ENCODE measurements around the gene SNX19.
A peak's percentile ranks its signal among the peaks of the same experiment; 100 is the strongest.

SNX19 gene

GRCh38 chr11:130911306-130911705, 5.0 kb downstream of the SNX19 start:
- ATAC-seq: no peak
- TF ChIP-seq ZFP30 (CRISPR knock-in tag; IDR thresholded peaks at IDR 0.05) (no peak), CREB5 (CRISPR knock-in tag; IDR thresholded peaks at IDR 0.05; ENCODE audit: low read depth) (no peak), GLIS3 (CRISPR knock-in tag; IDR thresholded peaks at IDR 0.05) (no peak), OSR1 (CRISPR knock-in tag; IDR thresholded peaks at IDR 0.05) (no peak)

GRCh38 chr11:130909650-130910049, 6.6 kb downstream of the SNX19 start:
- no peak; the same call in 2 of the 3 replicates for ATAC-seq
- TF ChIP-seq ZNF8 (CRISPR knock-in tag; IDR thresholded peaks at IDR 0.05) (no peak), TOX (CRISPR knock-in tag; IDR thresholded peaks at IDR 0.05; ENCODE audit: borderline replicate concordance) (no peak)

GRCh38 chr11:130908770-130909625, 7.3 kb downstream of the SNX19 start:
- TF ChIP-seq PPARA (CRISPR knock-in tag; IDR thresholded peaks at IDR 0.05; ENCODE audit: borderline replicate concordance): no peak
- TF ChIP-seq ZFP3 (CRISPR knock-in tag; IDR thresholded peaks at IDR 0.05): no peak
- TF ChIP-seq CSDC2 (CRISPR knock-in tag; IDR thresholded peaks at IDR 0.05): no peak
- TF ChIP-seq ISL1 (CRISPR knock-in tag; IDR thresholded peaks at IDR 0.05): no peak
- TF ChIP-seq ESRRG (CRISPR knock-in tag; IDR thresholded peaks at IDR 0.05): no peak
- ATAC-seq: peak; percentile 96

- ATAC-seq: no peak
- no peak for TF ChIP-seq TOX (CRISPR knock-in tag; IDR thresholded peaks at IDR 0.05; ENCODE audit: borderline replicate concordance)
- no peak for TF ChIP-seq ZNF70 (CRISPR knock-in tag; IDR thresholded peaks at IDR 0.05)
- no peak for TF ChIP-seq OSR1 (CRISPR knock-in tag; IDR thresholded peaks at IDR 0.05)
- no peak for TF ChIP-seq CSDC2 (CRISPR knock-in tag; IDR thresholded peaks at IDR 0.05)
- TF ChIP-seq ZC3H10 (CRISPR knock-in tag; IDR thresholded peaks at IDR 0.05): no peak
- TF ChIP-seq TCF4 (CRISPR knock-in tag; IDR thresholded peaks at IDR 0.05; ENCODE audit: borderline replicate concordance): no peak
- TF ChIP-seq CREB5 (CRISPR knock-in tag; IDR thresholded peaks at IDR 0.05; ENCODE audit: low read depth): no peak
- TF ChIP-seq TSHZ2 (CRISPR knock-in tag; IDR thresholded peaks at IDR 0.05): no peak
- no peak for TF ChIP-seq GLIS3 (CRISPR knock-in tag; IDR thresholded peaks at IDR 0.05)
- TF ChIP-seq SNAI2 (CRISPR knock-in tag; IDR thresholded peaks at IDR 0.05): no peak
- no peak for TF ChIP-seq ZNF8 (CRISPR knock-in tag; IDR thresholded peaks at IDR 0.05)
- no peak for TF ChIP-seq ZFP3 (CRISPR knock-in tag; IDR thresholded peaks at IDR 0.05)
Observed at GRCh38 chr11:130908061-130908460, 8.2 kb downstream of the SNX19 start.

- TF ChIP-seq ZNF70 (CRISPR knock-in tag; IDR thresholded peaks at IDR 0.05): no peak
- no peak for TF ChIP-seq BACH2 (CRISPR knock-in tag; IDR thresholded peaks at IDR 0.05; ENCODE audit: borderline replicate concordance)
- TF ChIP-seq TSHZ2 (CRISPR knock-in tag; IDR thresholded peaks at IDR 0.05): no peak
- no peak for TF ChIP-seq ZFP3 (CRISPR knock-in tag; IDR thresholded peaks at IDR 0.05)
- no peak for TF ChIP-seq ZNF8 (CRISPR knock-in tag; IDR thresholded peaks at IDR 0.05)
- no peak for TF ChIP-seq CSRNP3 (CRISPR knock-in tag; IDR thresholded peaks at IDR 0.05)
- TF ChIP-seq RARB (CRISPR knock-in tag; IDR thresholded peaks at IDR 0.05): no peak
- TF ChIP-seq PATZ1 (CRISPR knock-in tag; IDR thresholded peaks at IDR 0.05; ENCODE audit: borderline replicate concordance): no peak
- no peak for TF ChIP-seq SNAI2 (CRISPR knock-in tag; IDR thresholded peaks at IDR 0.05)
- no peak for TF ChIP-seq ISL1 (CRISPR knock-in tag; IDR thresholded peaks at IDR 0.05)
- no peak for TF ChIP-seq ESRRG (CRISPR knock-in tag; IDR thresholded peaks at IDR 0.05)
Observed at GRCh38 chr11:130907229-130907628, 9.1 kb downstream of the SNX19 start.

More at GRCh38 chr11:130907229-130907628, 9.1 kb downstream of the SNX19 start:
- ATAC-seq: no peak

Data from SK-N-SH treated with all-trans-retinoic acid at 6 μM for 48 hours (cell line).